Nephron progenitor cell (in vitro differentiated cells): ENCODE data around the gene PRR5.
A peak's percentile ranks its signal among the peaks of the same experiment; 100 is the strongest.
"Not testable (repeated sequence)": the region's sequence is repeated elsewhere in the genome, so short reads cannot be mapped to it uniquely, and the experiment has no call there.

Experiments
- DNase-seq: peaks from one replicate; pipeline ENCODE4 v3.0.0; 2021
- H3K27ac Mint-ChIP-seq: 2 replicates; pipeline ENCODE4 v1.8.0; 2021; ENCODE audit warnings: mild to moderate bottlenecking, moderate library complexity, mixed read lengths
- H3K27me3 Mint-ChIP-seq: 2 replicates; pipeline ENCODE4 v1.8.0; 2021; ENCODE audit warnings: mild to moderate bottlenecking, low read depth, mixed read lengths; ENCODE audit not compliant: poor library complexity
- H3K36me3 Mint-ChIP-seq: 2 replicates; pipeline ENCODE4 v1.8.0; 2021; ENCODE audit warnings: low read depth, mixed read lengths
- H3K4me1 Mint-ChIP-seq: 2 replicates; pipeline ENCODE4 v1.8.0; 2021; ENCODE audit warnings: mixed read lengths
- H3K4me3 Mint-ChIP-seq: 2 replicates; pipeline ENCODE4 v1.8.0; 2021; ENCODE audit warnings: mild to moderate bottlenecking, moderate library complexity, mixed read lengths
- H3K9me3 Mint-ChIP-seq: 2 replicates; pipeline ENCODE4 v1.8.0; 2021; ENCODE audit warnings: mild to moderate bottlenecking, moderate library complexity, mixed read lengths
- CTCF ChIP-seq: fragments of 200-600 bp; sonication (generic); IDR thresholded peaks from 2 replicates; pipeline ENCODE4 v1.5.0; 2021; ENCODE audit warnings: antibody characterized with exemption

PRR5 gene

GRCh38 chr22:44677353-44677840, 24.6 kb upstream of the PRR5 start:
- Mint-ChIP-seq H3K36me3 (no peaks in the 10 kb centered on the region), H3K27me3 (peaks cover 22% of the 10 kb centered on the region), H3K4me3 (no peak overlapping the region), H3K4me1 (peaks cover 37% of the 10 kb centered on the region), H3K27ac (no peak overlapping the region), H3K9me3 (no peaks in the 10 kb centered on the region)
- no peak for DNase-seq
- no peak for TF ChIP-seq CTCF

GRCh38 chr22:44677871-44678555, 24.0 kb upstream of the PRR5 start:
- DNase-seq, result no peak
- Mint-ChIP-seq H3K4me3 (no peak overlapping the region), H3K36me3 (no peaks in the 10 kb centered on the region), H3K9me3 (no peaks in the 10 kb centered on the region), H3K27me3 (peaks cover 22% of the 10 kb centered on the region), H3K27ac (no peak overlapping the region), H3K4me1 (peaks cover 43% of the 10 kb centered on the region)
- no peak for TF ChIP-seq CTCF

- Mint-ChIP-seq H3K4me1 (peaks cover 48% of the 10 kb centered on the region), H3K36me3 (no peaks in the 10 kb centered on the region), H3K27me3 (peaks cover 16% of the 10 kb centered on the region), H3K9me3 (no peaks in the 10 kb centered on the region), H3K4me3 (no peak overlapping the region), H3K27ac (peak overlapping the region; percentile 93)
- no peak for TF ChIP-seq CTCF
- DNase-seq, result no peak
Measured at GRCh38 chr22:44678556-44679305, 23.3 kb upstream of the PRR5 start.

GRCh38 chr22:44679306-44679647, 22.7 kb upstream of the PRR5 start:
- peaks cover 50% of the 10 kb centered on the region for H3K4me1 Mint-ChIP-seq
- not testable (repeated sequence) for H3K4me3 Mint-ChIP-seq, H3K36me3 Mint-ChIP-seq, DNase-seq, H3K9me3 Mint-ChIP-seq
- H3K27ac Mint-ChIP-seq, result peak overlapping the region; percentile 93
- peaks cover 16% of the 10 kb centered on the region for H3K27me3 Mint-ChIP-seq

GRCh38 chr22:44680058-44680457, 21.9 kb upstream of the PRR5 start:
- Mint-ChIP-seq H3K9me3 (no peaks in the 10 kb centered on the region), H3K36me3 (no peaks in the 10 kb centered on the region), H3K27me3 (peaks cover 16% of the 10 kb centered on the region), H3K4me1 (peaks cover 57% of the 10 kb centered on the region), H3K27ac (no peak overlapping the region), H3K4me3 (no peak overlapping the region)
- TF ChIP-seq CTCF, result no peak
- DNase-seq, result no peak

- no peak for TF ChIP-seq CTCF
- Mint-ChIP-seq H3K27ac (no peak overlapping the region), H3K36me3 (no peaks in the 10 kb centered on the region), H3K27me3 (peaks cover 16% of the 10 kb centered on the region), H3K9me3 (no peaks in the 10 kb centered on the region), H3K4me3 (no peak overlapping the region), H3K4me1 (peaks cover 58% of the 10 kb centered on the region)
- no peak for DNase-seq
Measured at GRCh38 chr22:44680481-44680894, 21.5 kb upstream of the PRR5 start.
